H1 (cell line): ENCODE data around the gene SLC26A11. TPM values are rescaled to one million over a fixed set of nuclear protein-coding genes. Genes with fewer than 3 reads are reported as not detected.

Source experiments
- CTCF ChIA-PET: fragments of 300-600 bp; sonication (Branson Sonifier 250); formaldehyde crosslinking; loops from one replicate; lab custom pipeline; 2021; ENCODE audit not compliant: partially characterized antibody; lab: Charles Lee
- POLR2A ChIA-PET: fragments of 300-600 bp; sonication (Branson Sonifier 250); formaldehyde crosslinking; loops from one replicate; lab custom pipeline; 2021; ENCODE audit warnings: inconsistent platforms; ENCODE audit not compliant: partially characterized antibody; lab: Charles Lee
- DNase-seq, 2 experiments: peaks; one replicate each; pipeline versions ENCODE4 v3.0.0 to v3.0.0-alpha.2; 2010 to 2022; ENCODE audit warnings: low spot score in 2 of 2, low read depth in 1 of 2, mixed read lengths in 1 of 2
- FAIRE-seq: peaks from 2 replicates; lab custom pipeline; 2011; peaks lifted over from hg19 to GRCh38; lab: Jason Lieb, UNC
- H2AFZ ChIP-seq: 2 replicates; pipeline ENCODE4 v1.8.1; 2012; ENCODE audit warnings: low read length, inconsistent platforms
- H2AK5ac ChIP-seq: 2 replicates; pipeline ENCODE4 v1.6.1; 2013; ENCODE audit warnings: low read depth, low read length
- H2BK120ac ChIP-seq: replicated peaks from 2 replicates; pipeline ENCODE3; 2013; ENCODE audit warnings: low read depth, low read length, inconsistent platforms
- H2BK12ac ChIP-seq: 2 replicates; pipeline ENCODE4 v1.6.1; 2013; ENCODE audit warnings: low read depth, low read length
- H2BK15ac ChIP-seq: 2 replicates; pipeline ENCODE4 v1.6.1; 2013; ENCODE audit warnings: low read length
- H2BK20ac ChIP-seq: 2 replicates; pipeline ENCODE4 v1.6.1; 2013; ENCODE audit warnings: low read length
- H2BK5ac ChIP-seq: 2 replicates; pipeline ENCODE4 v1.6.1; 2013; ENCODE audit warnings: low read depth, low read length
- H3K14ac ChIP-seq: 2 replicates; pipeline ENCODE4 v1.6.1; 2013; ENCODE audit warnings: inconsistent platforms; ENCODE audit not compliant: insufficient read length
- H3K18ac ChIP-seq: 2 replicates; pipeline ENCODE4 v1.6.1; 2013; ENCODE audit warnings: low read length; ENCODE audit errors: extremely low read depth
- H3K23ac ChIP-seq: 2 replicates; pipeline ENCODE4 v1.6.1; 2013; ENCODE audit warnings: inconsistent platforms; ENCODE audit not compliant: insufficient read length
- H3K23me2 ChIP-seq: 2 replicates; pipeline ENCODE4 v1.6.1; 2013; ENCODE audit warnings: low read depth, low read length
- H3K27ac ChIP-seq: 2 replicates; pipeline ENCODE4 v1.6.1; 2011; ENCODE audit warnings: low read depth, low read length, inconsistent platforms
- H3K27me3 ChIP-seq, 4 experiments: replicated peaks in 1 of 4; 1 replicate in 1 of 4; 2 replicates in 3 of 4; pipeline versions ENCODE4 v1.6.1 to v1.8.1; 2011 to 2013; ENCODE audit warnings: low read length in 3 of 4, mild to moderate bottlenecking in 3 of 4, inconsistent platforms in 2 of 4, mixed read lengths in 2 of 4, moderate library complexity in 1 of 4; ENCODE audit not compliant: control insufficient read depth in 3 of 4, insufficient read depth in 3 of 4; ENCODE audit errors: extremely low read depth in 1 of 4
- H3K36me3 ChIP-seq, 4 experiments: 2 replicates each; pipeline versions ENCODE4 v1.6.1 to v1.8.1; 2011 to 2013; ENCODE audit warnings: mild to moderate bottlenecking in 4 of 4, low read length in 3 of 4, moderate library complexity in 2 of 4, control low read depth in 1 of 4, inconsistent platforms in 1 of 4; ENCODE audit not compliant: insufficient read depth in 4 of 4, control insufficient read depth in 2 of 4
- H3K4ac ChIP-seq: replicated peaks from 2 replicates; pipeline ENCODE3; 2013; ENCODE audit warnings: low read length, low read depth, mixed read lengths, inconsistent platforms; ENCODE audit not compliant: insufficient read length
- H3K4me1 ChIP-seq, 4 experiments: replicated peaks in 1 of 4; 1 replicate in 1 of 4; 2 replicates in 3 of 4; pipeline versions ENCODE4 v1.6.1 to v1.8.1; 2011 to 2013; ENCODE audit warnings: low read length in 3 of 4, inconsistent platforms in 2 of 4, mixed read lengths in 1 of 4; ENCODE audit not compliant: insufficient read depth in 4 of 4, control insufficient read depth in 3 of 4
- H3K4me2 ChIP-seq, 2 experiments: 2 replicates each; pipeline versions ENCODE4 v1.6.1 to v1.8.1; 2011 to 2013; ENCODE audit warnings: low read depth in 2 of 2, low read length in 2 of 2, control low read depth in 1 of 2, inconsistent platforms in 1 of 2, mild to moderate bottlenecking in 1 of 2; ENCODE audit not compliant: insufficient read depth in 1 of 2
- H3K4me3 ChIP-seq, 4 experiments: fragments of 200-600, 300-600 bp in 1 of 4; sonication (generic), shearing (Covaris generic), sonication (Bioruptor Twin) in 1 of 4; 2 replicates each; pipeline versions ENCODE4 v1.5.1 to v1.8.1; 2011 to 2016; ENCODE audit warnings: low read length in 4 of 4, low read depth in 3 of 4, control low read depth in 2 of 4, inconsistent platforms in 2 of 4, mild to moderate bottlenecking in 2 of 4, mixed read lengths in 1 of 4, moderate library complexity in 1 of 4; ENCODE audit not compliant: insufficient read depth in 2 of 4; ENCODE audit errors: extremely low read depth in 1 of 4
- H3K56ac ChIP-seq: replicated peaks from 2 replicates; pipeline ENCODE3; 2013; ENCODE audit warnings: low read depth, mild to moderate bottlenecking, mixed read lengths, low read length, inconsistent platforms; ENCODE audit not compliant: insufficient read length
- H3K79me1 ChIP-seq: 2 replicates; pipeline ENCODE4 v1.6.1; 2013; ENCODE audit warnings: low read depth, low read length, control low read depth
- H3K79me2 ChIP-seq, 2 experiments: 2 replicates each; pipeline versions ENCODE4 v1.6.1 to v1.8.1; 2012 to 2013; ENCODE audit warnings: low read length in 2 of 2, mild to moderate bottlenecking in 2 of 2, inconsistent platforms in 1 of 2; ENCODE audit not compliant: insufficient read depth in 2 of 2, control insufficient read depth in 1 of 2
- H3K9ac ChIP-seq, 4 experiments: replicated peaks in 1 of 4; 1 replicate in 1 of 4; 2 replicates in 3 of 4; pipeline versions ENCODE4 v1.6.1 to v1.8.1; 2011 to 2013; ENCODE audit warnings: low read depth in 3 of 4, low read length in 3 of 4, control low read depth in 2 of 4, mild to moderate bottlenecking in 2 of 4, moderate library complexity in 2 of 4, inconsistent platforms in 1 of 4; ENCODE audit errors: extremely low read depth in 1 of 4
- H3K9me3 ChIP-seq, 2 experiments: 2 replicates each; pipeline versions ENCODE4 v1.6.1 to v1.8.1; 2012 to 2013; ENCODE audit warnings: mild to moderate bottlenecking in 2 of 2, moderate library complexity in 2 of 2, control low read depth in 1 of 2, inconsistent platforms in 1 of 2, low read depth in 1 of 2, low read length in 1 of 2, mixed read lengths in 1 of 2; ENCODE audit not compliant: insufficient read depth in 2 of 2
- H4K20me1 ChIP-seq, 2 experiments: replicated peaks in 1 of 2; 2 replicates each; pipeline versions ENCODE3 to v1.8.1; 2011 to 2013; ENCODE audit warnings: inconsistent platforms in 2 of 2, low read length in 2 of 2, mild to moderate bottlenecking in 1 of 2; ENCODE audit not compliant: insufficient read depth in 2 of 2, control insufficient read depth in 1 of 2
- H4K5ac ChIP-seq: 2 replicates; pipeline ENCODE4 v1.6.1; 2013; ENCODE audit warnings: low read length, low read depth, mixed read lengths, inconsistent platforms; ENCODE audit not compliant: insufficient read length
- H4K8ac ChIP-seq: 2 replicates; pipeline ENCODE4 v1.8.0; 2013; ENCODE audit warnings: mild to moderate bottlenecking, moderate library complexity, low read length, inconsistent platforms; ENCODE audit not compliant: insufficient read depth; ENCODE audit errors: extremely low read depth
- H4K91ac ChIP-seq: replicated peaks from 2 replicates; pipeline ENCODE3; 2013; ENCODE audit warnings: low read length, mixed read lengths, inconsistent platforms; ENCODE audit not compliant: insufficient read length
- ASH2L ChIP-seq: fragments of 200-600, 300-600 bp; sonication (generic); IDR thresholded peaks from one replicate; pipeline ENCODE4 v1.7.1; 2017; ENCODE audit warnings: low read length
- GTF2F1 ChIP-seq: IDR thresholded peaks from 2 replicates; pipeline ENCODE4 v1.6.1; 2012; ENCODE audit warnings: low read depth, low read length, improper control_type of control experiment, borderline replicate concordance
- HDAC6 ChIP-seq: IDR thresholded peaks from one replicate; pipeline ENCODE4 v1.7.1; 2012; ENCODE audit warnings: low read depth, mild to moderate bottlenecking, inconsistent platforms, low read length, moderate library complexity
- KDM1A ChIP-seq: fragments of 200-600, 300-600 bp; sonication (generic); IDR thresholded peaks from 2 replicates; pipeline ENCODE4 v1.7.1; 2016; ENCODE audit warnings: mild to moderate bottlenecking, low read length, borderline replicate concordance
- RFX5 ChIP-seq: IDR thresholded peaks from 2 replicates; pipeline ENCODE4 v1.6.1; 2011; ENCODE audit warnings: low read depth, low read length, improper control_type of control experiment, borderline replicate concordance
- WGBS, 2 experiments: shearing (Covaris generic) in 1 of 2; methylation state at CpG; one replicate each; pipeline versions ENCODE4 v1.1.6 to v1.1.7; 2013 to 2015; ENCODE audit warnings: low lambda C conversion rate in 2 of 2, mixed read lengths in 2 of 2, inconsistent platforms in 1 of 2, low coverage in 1 of 2, missing lambda C conversion rate in 1 of 2; ENCODE audit not compliant: insufficient replicate concordance in 2 of 2, insufficient coverage in 1 of 2, insufficient read length in 1 of 2; ENCODE audit errors: extremely low coverage in 1 of 2, missing lambda C conversion rate in 1 of 2; 5-methylcytosine and 5-hydroxymethylcytosine counted together
- polyA plus RNA-seq, 7 experiments: library from polyadenylated mRNA; depleted of rRNA in 3 of 7; stranded (reverse) in 5 of 7; unstranded in 2 of 7; fragments of >200 nt in 5 of 7; fragments of 200-250 nt in 2 of 7; gene quantifications; 1 replicate in 5 of 7; 2 replicates in 1 of 7; 4 replicates in 1 of 7; pipeline versions ENCODE4 v1.2.1 to v1.2.3, GENCODE V29; 2011 to 2013; ENCODE audit warnings: missing spikeins in 2 of 7, mixed read lengths in 2 of 7
- total RNA-seq: library from RNA; stranded (reverse); fragmentation: NEBNext Ultra II Directional; extraction: Animal tissue kit (Norgen Biotek cat#: 25700); gene quantifications from 2 replicates; pipeline ENCODE4 v1.2.1, GENCODE V29; 2021

The SLC26A11 gene
- total and polyA plus RNA-seq, 2 of the 8 experiments (the other 6 are each of a cell fraction or from before 2014, with no cell fraction given), result 15.5 to 25.9 TPM

DNA sequence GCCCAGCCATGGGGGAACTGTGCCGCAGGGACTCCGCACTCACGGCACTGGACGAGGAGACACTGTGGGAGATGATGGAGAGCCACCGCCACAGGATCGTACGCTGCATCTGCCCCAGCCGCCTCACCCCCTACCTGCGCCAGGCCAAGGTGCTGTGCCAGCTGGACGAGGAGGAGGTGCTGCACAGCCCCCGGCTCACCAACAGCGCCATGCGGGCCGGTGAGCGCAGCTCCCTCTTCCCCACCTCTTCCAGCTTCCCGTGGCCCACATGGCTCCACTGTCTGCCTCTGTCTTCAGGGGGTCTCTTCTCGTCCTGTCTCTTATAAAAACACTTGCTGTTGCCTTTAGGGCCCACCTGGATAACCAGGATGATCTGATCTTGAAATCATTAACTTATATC, 38.8 kb upstream of the SLC26A11 start:
- CTCF ChIA-PET, result interaction anchor here (0.6 to 8.9 kb wide), 4 partner anchors 10 to 71 kb away, joined by 3 to 73 read pairs (median 10); no protein-coding TSS in a partner anchor
- Histone ChIP-seq H3K36me3 (no peaks in the 10 kb centered on the region), H2BK5ac (no peak overlapping the region)
- TF ChIP-seq RFX5, result no peak
- no peak for TF ChIP-seq GTF2F1
- TF ChIP-seq HDAC6, result no peak
- no peak for TF ChIP-seq KDM1A
- no peak for TF ChIP-seq ASH2L

More for the DNA sequence above, 38.8 kb upstream of the SLC26A11 start:
- Histone ChIP-seq H3K4me2 (no peak overlapping the region), H3K79me1 (no peaks in the 10 kb centered on the region; the same call in 1 of the 2 replicates), H3K4ac (no peak overlapping the region), H3K9ac (no peak overlapping the region), H2AFZ (no peak overlapping the region), H3K14ac (no peak overlapping the region), H4K8ac (no peak overlapping the region), H2AK5ac (no peak overlapping the region), H2BK20ac (no peak overlapping the region), H2BK120ac (no peak overlapping the region), H3K4me1 (no peaks in the 10 kb centered on the region), H4K5ac (no peak overlapping the region), H4K20me1 (no peaks in the 10 kb centered on the region), H3K27me3 (no peaks in the 10 kb centered on the region), H2BK12ac (no peak overlapping the region), H3K23me2 (no peaks in the 10 kb centered on the region), H3K27ac (no peak overlapping the region), H3K9me3 (no peaks in the 10 kb centered on the region), H3K18ac (no peak overlapping the region), H4K91ac (no peak overlapping the region), H3K56ac (no peak overlapping the region), H3K4me3 (no peak overlapping the region), H3K79me2 (no peaks in the 10 kb centered on the region), H3K23ac (no peak overlapping the region), H2BK15ac (no peak overlapping the region)
- no peak for FAIRE-seq
- WGBS, 2 experiments, result 88% methylated on average over 17 of the region's 17 CpGs; no CpG with 5 or more reads in 1 of the 2 experiments
- DNase-seq, result no peak
- POLR2A ChIA-PET, result interaction anchor here (1.1 kb wide), 1 partner anchor 18 kb away, joined by 4 read pairs; no protein-coding TSS in a partner anchor
